Measurements from ENCODE around the gene GNB1L.

GNB1L gene

GRCh38 chr22:19863571-19863970 is 8.9 kb upstream of the GNB1L start:
- no peak for DNase-seq (ENCODE audit: low read depth)

GRCh38 chr22:19862619-19863246 is 8.1 kb upstream of the GNB1L start:
- no peak for DNase-seq (ENCODE audit: low read depth)

GRCh38 chr22:19859861-19860510 is 5.3 kb upstream of the GNB1L start:
- DNase-seq (ENCODE audit: low read depth) = no peak

GRCh38 chr22:19857382-19857781 is 2.7 kb upstream of the GNB1L start:
- no peak for DNase-seq (ENCODE audit: low read depth)

GRCh38 chr22:19855504-19856409 is 1.1 kb upstream of the GNB1L start:
- no peak for DNase-seq (ENCODE audit: low read depth)

GRCh38 chr22:19853879-19854777 is 546 bp downstream of the GNB1L start:
- DNase-seq (ENCODE audit: low read depth) = no peak

- no peak for DNase-seq (ENCODE audit: low read depth)
These were observed 1.4 kb downstream of the GNB1L start for GRCh38 chr22:19853058-19853878.

GRCh38 chr22:19852177-19852781 is 2.4 kb downstream of the GNB1L start:
- DNase-seq (ENCODE audit: low read depth) = no peak

- no peak for DNase-seq (ENCODE audit: low read depth)
These were observed 3.1 kb downstream of the GNB1L start for GRCh38 chr22:19851291-19852176.

- no peak for DNase-seq (ENCODE audit: low read depth)
These were observed 3.9 kb downstream of the GNB1L start for GRCh38 chr22:19850763-19851109.

- no peak for DNase-seq (ENCODE audit: low read depth)
These were observed 4.6 kb downstream of the GNB1L start for GRCh38 chr22:19849835-19850762.

GRCh38 chr22:19848298-19849224 is 6.1 kb downstream of the GNB1L start:
- no peak for DNase-seq (ENCODE audit: low read depth)

GRCh38 chr22:19847345-19847632 is 7.4 kb downstream of the GNB1L start:
- DNase-seq (ENCODE audit: low read depth) = no peak

GRCh38 chr22:19846620-19847344 is 7.9 kb downstream of the GNB1L start:
- no peak for DNase-seq (ENCODE audit: low read depth)

GRCh38 chr22:19845054-19845722 is 9.5 kb downstream of the GNB1L start:
- no peak for DNase-seq (ENCODE audit: low read depth)

GRCh38 chr22:19844377-19845053 is 10.2 kb downstream of the GNB1L start:
- DNase-seq (ENCODE audit: low read depth) = peak; percentile 49

Data from GM04503 (cell line).